DMS153 treated with DMSO at 0.1 percent for 48 hours (cell line): Measurements from ENCODE around the gene MEI4.
"Not testable (repeated sequence)": the region's sequence is repeated elsewhere in the genome, so short reads cannot be mapped to it uniquely, and the experiment has no call there.

Source experiments
- DNase-seq: peaks from one replicate; lab custom pipeline; 2025; ENCODE audit not compliant: unreplicated experiment; lab: John Stamatoyannopoulos, UW

MEI4 gene

GRCh38 chr6:77674211-77674610, 21.4 kb downstream of the MEI4 start:
- no peak for DNase-seq

GRCh38 chr6:77678048-77678447, 25.2 kb downstream of the MEI4 start:
- no peak for DNase-seq

GRCh38 chr6:77683515-77683914, 30.7 kb downstream of the MEI4 start:
- DNase-seq = no peak

DNA sequence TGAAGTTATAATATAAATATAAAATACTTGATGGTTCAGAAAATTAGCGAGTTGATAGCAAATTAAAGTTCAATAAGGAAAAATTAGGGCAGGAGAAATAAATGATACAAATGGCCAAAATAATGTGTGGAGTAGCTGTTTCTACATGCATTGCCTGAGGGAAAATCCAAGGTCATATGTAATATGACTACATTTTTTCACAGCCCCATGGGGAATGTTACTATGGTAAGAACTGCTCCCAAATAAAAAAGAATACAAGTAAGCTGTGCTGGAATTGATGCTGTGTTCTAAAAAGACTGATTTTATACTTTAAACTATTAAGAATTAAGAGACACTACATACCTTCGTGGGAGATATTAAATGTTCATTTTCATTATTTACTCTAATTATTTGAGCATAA, 34.1 kb downstream of the MEI4 start:
- no peak for DNase-seq

DNA sequence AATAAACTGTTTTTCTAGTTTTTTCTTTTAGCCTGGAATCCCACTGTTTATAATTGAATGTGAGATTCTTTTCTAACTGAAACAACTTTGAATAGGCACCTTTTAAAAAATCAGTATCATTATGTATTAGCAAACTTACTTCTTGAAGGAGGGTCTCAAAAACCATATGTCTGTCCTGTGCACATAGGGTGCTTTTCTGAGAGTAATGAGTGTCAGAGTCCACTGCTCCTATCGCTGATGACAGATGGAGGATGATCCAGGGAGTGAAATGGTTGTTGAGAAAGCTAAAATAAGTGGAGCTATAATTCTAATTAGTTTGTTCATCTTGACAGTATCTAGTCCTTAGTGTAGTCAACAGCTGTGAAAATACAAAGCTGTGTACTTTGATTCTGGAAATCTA, 35.8 kb downstream of the MEI4 start:
- DNase-seq = no peak

DNA sequence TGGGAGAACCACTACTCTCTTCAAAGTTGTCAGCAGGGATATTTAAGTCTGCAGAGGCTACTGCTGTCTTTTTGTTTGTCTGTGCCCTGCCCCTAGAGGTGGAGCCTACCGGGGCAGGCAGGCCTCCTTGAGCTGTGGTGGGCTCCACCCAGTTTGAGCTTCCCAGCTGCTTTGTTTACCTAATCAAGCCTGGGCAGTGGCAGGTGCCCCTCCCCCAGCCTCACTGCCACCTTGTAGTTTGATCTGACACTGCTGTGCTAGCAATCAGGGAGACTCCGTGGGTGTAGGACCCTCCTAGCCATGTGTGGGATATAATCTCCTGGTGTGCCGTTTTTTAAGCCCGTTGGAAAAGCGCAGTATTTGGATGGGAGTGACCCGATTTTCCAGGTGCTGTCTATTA, 47.3 kb downstream of the MEI4 start:
- not testable (repeated sequence) for DNase-seq

- DNase-seq = no peak
These were observed 54.8 kb downstream of the MEI4 start for GRCh38 chr6:77707603-77708002.

DNA sequence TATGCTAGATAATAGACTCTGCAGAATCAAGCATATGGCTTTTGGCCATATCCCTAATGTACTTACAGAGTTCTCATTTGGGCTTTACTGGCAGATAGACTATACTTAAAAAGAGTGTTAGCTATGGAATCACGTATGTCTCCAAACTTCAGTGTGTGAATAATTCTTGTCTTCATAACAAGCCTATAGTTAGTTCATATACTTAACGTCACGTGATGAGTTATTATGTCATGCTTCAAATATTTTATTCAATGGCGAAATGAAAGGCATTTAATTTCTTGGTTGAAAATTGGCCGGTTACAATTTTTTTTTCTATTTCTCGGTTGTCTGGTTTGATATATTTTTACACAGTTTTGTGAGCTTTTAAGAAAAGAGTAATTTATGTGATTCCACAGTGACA, 62.7 kb downstream of the MEI4 start:
- DNase-seq = no peak

DNA sequence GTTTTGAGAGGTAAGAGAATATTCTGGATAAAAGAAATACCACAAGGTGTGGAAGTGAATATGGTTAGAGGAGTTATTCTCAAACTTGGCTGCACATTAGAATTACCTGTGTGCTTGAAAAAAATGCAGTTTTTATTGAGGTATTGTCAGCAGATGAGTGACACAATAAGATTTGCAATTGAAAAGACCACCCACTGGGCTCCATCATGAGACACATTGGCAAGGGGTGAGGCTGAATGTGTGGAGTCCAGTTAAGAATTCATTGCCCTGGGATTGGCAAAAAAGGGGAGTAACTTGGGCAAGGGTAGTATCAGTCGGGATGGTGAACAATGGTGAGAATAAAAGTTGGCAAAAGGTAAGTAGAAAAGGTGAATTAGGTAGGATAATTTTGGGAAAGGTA, 63.5 kb downstream of the MEI4 start:
- DNase-seq = no peak

DNA sequence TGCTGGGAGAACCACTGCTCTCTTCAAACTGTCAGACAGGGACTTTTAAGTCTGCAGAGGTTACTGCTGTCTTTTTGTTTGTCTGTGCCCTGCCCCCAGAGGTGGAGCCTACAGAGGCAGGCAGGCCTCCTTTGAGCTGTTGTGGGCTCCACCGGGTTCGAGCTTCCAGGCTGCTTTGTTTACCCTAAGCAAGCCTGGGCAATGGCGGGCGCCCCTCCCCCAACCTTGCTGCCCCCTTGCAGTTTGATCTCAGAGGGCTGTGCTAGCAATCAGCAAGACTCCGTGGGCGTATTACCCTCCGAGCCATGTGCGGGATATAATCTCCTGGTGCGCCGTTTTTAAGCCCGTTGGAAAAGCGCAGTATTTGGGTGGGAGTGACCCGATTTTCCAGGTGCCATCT, 83.2 kb downstream of the MEI4 start:
- not testable (repeated sequence) for DNase-seq

GRCh38 chr6:77740380-77740779, 87.5 kb downstream of the MEI4 start:
- DNase-seq = no peak

- DNase-seq = not testable (repeated sequence)
These were observed 99.3 kb downstream of the MEI4 start for GRCh38 chr6:77752156-77752555.

GRCh38 chr6:77762386-77762785, 109.5 kb downstream of the MEI4 start:
- no peak for DNase-seq

- no peak for DNase-seq
These were observed 110.3 kb downstream of the MEI4 start for GRCh38 chr6:77763124-77763523.

DNA sequence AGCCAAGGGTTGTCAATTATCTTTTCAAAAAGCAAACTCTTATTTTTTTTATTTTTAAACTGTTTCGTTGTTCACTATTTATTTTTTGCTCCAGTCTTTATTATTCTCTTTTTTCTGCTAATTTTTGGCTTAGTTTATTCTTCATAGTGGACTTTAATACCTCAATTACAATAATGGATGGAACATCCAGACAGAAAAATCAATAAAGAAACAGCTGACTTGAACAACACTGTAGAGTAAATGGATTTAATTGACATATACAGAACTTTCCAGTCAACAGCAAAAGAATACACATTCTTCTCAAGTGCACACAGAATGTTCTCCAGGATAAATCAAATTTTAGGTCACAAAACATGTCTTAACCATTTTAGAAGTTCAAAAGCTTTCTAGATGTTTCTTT, 111.5 kb downstream of the MEI4 start:
- DNase-seq = no peak

DNA sequence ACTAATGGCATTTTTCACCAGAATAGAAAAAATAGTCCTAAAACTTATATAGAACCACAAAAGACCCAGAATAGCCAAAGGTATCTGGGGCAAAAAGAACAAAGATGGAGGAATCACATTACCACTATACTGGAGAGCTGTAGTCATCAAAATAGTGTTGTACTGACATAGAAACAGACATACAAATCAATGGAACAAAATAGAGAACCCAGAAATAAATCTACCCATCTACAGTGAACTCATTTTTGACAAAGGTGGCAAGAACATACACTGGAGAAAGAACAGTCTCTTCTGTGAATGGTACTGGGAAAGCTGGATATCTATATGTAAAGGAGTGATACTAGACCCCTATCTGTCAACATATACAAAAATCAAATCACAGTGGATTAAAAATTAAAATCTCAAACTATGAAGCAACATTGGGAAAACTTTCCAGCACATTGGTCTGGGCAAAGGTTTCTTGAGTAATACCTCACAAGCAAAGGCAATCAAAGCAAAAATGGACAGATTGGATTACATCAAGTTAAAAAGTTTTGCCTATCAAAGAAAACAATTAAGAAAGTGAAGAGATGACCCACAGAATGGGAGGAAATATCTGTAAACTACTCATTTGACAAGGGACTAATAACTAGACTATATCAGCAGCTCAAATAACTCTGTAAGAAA, 120.5 kb downstream of the MEI4 start:
- DNase-seq = no peak

DNA sequence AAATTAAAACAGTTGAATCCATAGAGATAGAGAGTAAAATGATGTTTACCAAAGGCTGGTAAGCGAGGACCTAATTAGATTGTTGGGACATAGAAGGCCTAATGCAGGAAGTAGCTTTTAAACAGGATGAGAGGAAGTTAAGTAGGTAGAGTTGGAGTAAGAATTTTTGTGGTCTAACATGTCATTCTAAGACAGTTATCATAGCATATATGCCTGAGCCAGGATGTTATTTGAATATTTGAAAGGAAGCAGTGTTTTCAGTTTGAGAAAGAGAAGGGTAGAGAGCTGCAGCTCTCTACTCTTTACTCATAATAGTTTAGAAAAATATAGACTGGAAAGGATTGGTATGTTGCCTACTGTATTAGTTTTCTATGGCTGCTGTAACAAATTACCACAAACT, 121.6 kb downstream of the MEI4 start:
- DNase-seq = no peak

DNA sequence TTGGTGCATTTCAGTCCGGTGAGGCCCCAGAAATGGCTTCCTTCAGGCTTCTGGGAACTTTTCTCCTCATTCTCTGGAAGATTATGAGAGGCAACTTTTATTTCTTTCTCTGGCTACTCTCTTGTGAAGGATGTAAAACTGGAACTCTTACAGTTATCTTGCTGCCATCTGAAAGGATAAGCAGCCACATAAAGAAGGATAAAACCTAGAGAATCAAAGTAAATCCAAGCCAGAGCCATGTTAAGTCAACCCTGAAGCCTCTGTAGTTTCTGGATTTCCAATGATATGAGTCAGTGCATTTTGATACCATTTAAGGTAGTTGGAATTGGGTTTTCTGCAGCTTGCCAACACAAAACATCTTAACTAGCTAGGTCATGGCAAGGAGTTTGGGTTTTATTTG, 123.6 kb downstream of the MEI4 start:
- DNase-seq = no peak

- no peak for DNase-seq
These were observed 125.7 kb downstream of the MEI4 start for GRCh38 chr6:77778527-77778926.

DNA sequence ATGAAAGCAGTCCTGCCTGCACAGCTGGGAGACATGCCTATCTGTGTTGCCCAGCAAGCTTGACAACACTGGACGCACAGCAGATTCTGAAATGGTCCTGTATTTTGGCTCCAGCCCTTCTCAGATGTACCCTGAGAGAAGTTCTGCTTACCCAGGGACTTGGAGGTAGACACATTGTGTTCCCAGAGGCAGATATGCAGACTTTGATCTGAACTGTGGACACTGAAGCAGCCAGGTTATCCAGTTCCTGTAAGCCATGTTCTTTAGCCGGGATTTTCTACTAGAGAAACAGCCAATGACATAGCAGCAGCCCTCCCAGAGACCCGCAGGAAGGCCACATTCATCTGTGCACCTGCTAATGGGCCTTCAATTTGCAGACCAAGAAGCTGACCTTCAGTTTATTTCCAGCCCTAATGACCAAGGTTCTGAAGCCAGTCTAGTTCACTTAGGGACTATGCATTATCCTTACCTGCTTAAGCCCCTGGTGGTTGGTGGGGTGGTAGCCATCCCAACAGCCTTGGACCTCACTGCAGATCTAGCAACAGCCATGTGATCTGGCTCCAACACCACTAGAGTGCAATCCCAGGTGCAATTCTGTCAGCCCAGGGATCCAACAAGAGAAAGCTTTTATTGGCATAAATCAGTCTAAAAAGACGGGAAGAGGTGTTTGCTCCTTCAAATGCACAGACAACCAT, 134.2 kb downstream of the MEI4 start:
- no peak for DNase-seq

DNA sequence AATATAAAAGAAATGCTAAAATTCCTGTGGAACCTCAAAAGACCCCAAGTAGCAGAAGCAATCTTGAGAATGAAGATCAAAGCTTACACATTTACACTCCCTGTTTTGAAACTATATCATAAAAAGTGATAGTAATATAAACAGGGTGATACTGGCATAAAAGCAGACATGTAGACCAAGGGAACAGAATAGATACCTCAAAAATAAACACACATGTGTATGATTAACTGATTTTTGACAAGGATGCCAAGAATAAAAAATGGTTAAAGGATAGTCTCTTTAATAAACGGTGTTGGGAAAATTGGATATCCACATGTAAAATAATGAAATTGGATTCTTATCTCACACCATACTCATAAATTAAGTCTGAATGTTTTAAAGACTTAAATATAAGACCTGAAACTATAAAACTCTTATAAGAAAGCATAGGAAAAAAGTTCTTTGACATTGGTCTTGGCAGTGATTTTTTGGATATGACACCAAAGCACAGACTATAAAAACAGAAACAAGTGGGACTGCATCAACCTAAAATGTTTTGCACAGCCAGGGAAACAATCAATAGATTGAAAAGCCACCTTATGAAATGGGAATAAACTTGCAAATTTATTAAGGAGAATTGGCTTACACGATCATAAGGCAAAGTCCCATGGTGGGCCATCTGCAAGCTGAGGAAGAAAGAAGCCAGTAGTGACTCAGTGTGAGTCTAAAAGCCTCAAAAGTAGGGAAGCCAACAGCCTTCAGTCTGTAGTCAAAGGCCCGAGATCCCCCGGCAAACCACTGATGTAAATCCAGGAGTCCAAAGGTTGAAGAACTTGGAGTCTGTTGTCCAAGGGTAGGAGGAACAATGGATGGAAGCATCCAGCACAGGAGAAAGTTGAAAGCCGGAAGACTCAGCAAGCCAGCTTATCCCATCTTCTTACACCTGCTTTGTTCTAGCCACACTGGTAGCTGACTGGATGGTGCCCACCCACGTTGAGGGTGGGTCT, 144.3 kb downstream of the MEI4 start:
- DNase-seq = no peak

- DNase-seq = no peak
These were observed 159.5 kb downstream of the MEI4 start for GRCh38 chr6:77812304-77812703.
